Activated naive CD8-positive, alpha-beta T cell treated with anti-CD3 and anti-CD28 coated beads, Interleukin-2, amount 10 ng/mL, durations not matched to agents 7 days and 5 days (primary cell): ENCODE results near the gene PDP2. TPM values are rescaled to one million over a fixed set of nuclear protein-coding genes. Genes with fewer than 3 reads are reported as not detected.

Source experiments
- ATAC-seq: fragments of 150-1000 bp; cut with Tn5 transposase; one replicate; pipeline ENCODE4 v1.10.0; 2021; ENCODE audit warnings: low read depth, moderate library complexity
- POLR2A ChIA-PET: fragments of 350-600 bp; sonication (Branson Sonifier 250); formaldehyde crosslinking; loops from one replicate; lab custom pipeline; 2021; ENCODE audit warnings: antibody characterized with exemption; lab: Charles Lee
- DNase-seq: peaks from one replicate; pipeline ENCODE4 v3.0.0; 2021
- H3K27ac Mint-ChIP-seq: one replicate; pipeline ENCODE4 v1.8.0; 2022; ENCODE audit warnings: mild to moderate bottlenecking, mixed read lengths
- H3K27me3 Mint-ChIP-seq: one replicate; pipeline ENCODE4 v1.8.0; 2022; ENCODE audit warnings: mild to moderate bottlenecking, moderate library complexity, mixed read lengths
- H3K36me3 Mint-ChIP-seq: one replicate; pipeline ENCODE4 v1.8.0; 2021; ENCODE audit warnings: mild to moderate bottlenecking, mixed read lengths
- H3K4me1 Mint-ChIP-seq: one replicate; pipeline ENCODE4 v1.8.0; 2021; ENCODE audit warnings: mixed read lengths
- H3K4me3 Mint-ChIP-seq: one replicate; pipeline ENCODE4 v1.8.0; 2022; ENCODE audit warnings: mild to moderate bottlenecking, moderate library complexity, mixed read lengths
- H3K9me3 Mint-ChIP-seq: one replicate; pipeline ENCODE4 v1.8.0; 2021; ENCODE audit warnings: mixed read lengths
- total RNA-seq, 2 experiments: library from RNA; stranded (reverse); gene quantifications; one replicate each; pipeline ENCODE4 v1.2.3, GENCODE V29; 2021

The PDP2 gene
- total RNA-seq, 2 experiments from 2014 or later = 26.6 TPM

GRCh38 chr16:66914541-66914940, 34.2 kb downstream of the PDP2 start:
- Mint-ChIP-seq H3K9me3 (no peaks in the 10 kb centered on the region), H3K27me3 (peaks cover 19% of the 10 kb centered on the region), H3K4me1 (no peaks in the 10 kb centered on the region), H3K27ac (no peak overlapping the region), H3K4me3 (no peak overlapping the region), H3K36me3 (no peaks in the 10 kb centered on the region)
- POLR2A ChIA-PET = no interaction called here
- DNase-seq (no peak), ATAC-seq (no peak)

- Mint-ChIP-seq H3K27me3 (peaks cover 19% of the 10 kb centered on the region), H3K4me1 (no peaks in the 10 kb centered on the region), H3K9me3 (no peaks in the 10 kb centered on the region), H3K36me3 (no peaks in the 10 kb centered on the region), H3K27ac (no peak overlapping the region), H3K4me3 (no peak overlapping the region)
- DNase-seq (no peak), ATAC-seq (no peak)
- POLR2A ChIA-PET = no interaction called here
Measured at GRCh38 chr16:66915041-66915440, 34.7 kb downstream of the PDP2 start.

GRCh38 chr16:66916518-66916917, 36.2 kb downstream of the PDP2 start:
- POLR2A ChIA-PET = no interaction called here
- no peak for DNase-seq

GRCh38 chr16:66917741-66918140, 37.4 kb downstream of the PDP2 start:
- no peak for DNase-seq
- Mint-ChIP-seq H3K9me3 (no peaks in the 10 kb centered on the region), H3K4me1 (no peaks in the 10 kb centered on the region), H3K27ac (no peak overlapping the region), H3K27me3 (peaks cover 18% of the 10 kb centered on the region), H3K36me3 (no peaks in the 10 kb centered on the region), H3K4me3 (no peak overlapping the region)
- ATAC-seq = no peak
- POLR2A ChIA-PET = no interaction called here

More at GRCh38 chr16:66916518-66916917, 36.2 kb downstream of the PDP2 start:
- H3K4me3 Mint-ChIP-seq = no peak overlapping the region
- H3K4me1 Mint-ChIP-seq = no peaks in the 10 kb centered on the region
- H3K27me3 Mint-ChIP-seq = peaks cover 20% of the 10 kb centered on the region
- H3K27ac Mint-ChIP-seq = no peak overlapping the region
- no peaks in the 10 kb centered on the region for H3K9me3 Mint-ChIP-seq
- no peaks in the 10 kb centered on the region for H3K36me3 Mint-ChIP-seq
- ATAC-seq = no peak

GRCh38 chr16:66918355-66918754, 38.0 kb downstream of the PDP2 start:
- Mint-ChIP-seq H3K27me3 (peaks cover 23% of the 10 kb centered on the region), H3K4me1 (no peaks in the 10 kb centered on the region), H3K36me3 (no peaks in the 10 kb centered on the region), H3K27ac (no peak overlapping the region), H3K4me3 (no peak overlapping the region), H3K9me3 (no peaks in the 10 kb centered on the region)
- POLR2A ChIA-PET = interaction anchor here (0.9 kb wide), 1 partner anchor 19 kb away, joined by 5 read pairs; no protein-coding TSS in a partner anchor
- ATAC-seq (no peak), DNase-seq (no peak)

GRCh38 chr16:66918803-66919568, 38.7 kb downstream of the PDP2 start, which contains the start of gene CDH16:
CDH16 (minus strand) TSS chr16:66918885; CDS start chr16:66918065, 820 bp downstream.
- POLR2A ChIA-PET = interaction anchor here (0.9 to 1.8 kb wide), 2 partner anchors 14 to 18 kb away, joined by 4 to 5 read pairs; partner anchors contain the start of gene CIAO2B
- H3K27ac Mint-ChIP-seq = no peak within 1 kb of the TSS
- H3K36me3 Mint-ChIP-seq = no peaks in the 10 kb centered on the region
- peaks cover 1% of the 10 kb centered on the region for H3K4me1 Mint-ChIP-seq
- H3K4me3 Mint-ChIP-seq = no peak within 1 kb of the TSS
- DNase-seq (no peak), ATAC-seq (no peak)
- no peaks in the 10 kb centered on the region for H3K9me3 Mint-ChIP-seq
- H3K27me3 Mint-ChIP-seq = peaks cover 29% of the 10 kb centered on the region

- H3K9me3 Mint-ChIP-seq = no peaks in the 10 kb centered on the region
- ATAC-seq = no peak
- DNase-seq = no peak
- H3K4me1 Mint-ChIP-seq = peaks cover 3% of the 10 kb centered on the region
- POLR2A ChIA-PET = interaction anchor here (0.5 to 1.8 kb wide), 2 partner anchors 14 to 802 kb away, joined by 4 read pairs; partner anchors contain the start of gene CIAO2B
- no peak overlapping the region for H3K4me3 Mint-ChIP-seq
- no peaks in the 10 kb centered on the region for H3K36me3 Mint-ChIP-seq
- peaks cover 29% of the 10 kb centered on the region for H3K27me3 Mint-ChIP-seq
- H3K27ac Mint-ChIP-seq = no peak overlapping the region
Measured at GRCh38 chr16:66919569-66920298, 39.4 kb downstream of the PDP2 start.

- POLR2A ChIA-PET = interaction anchor here (1.8 kb wide), 1 partner anchor 13 kb away, joined by 4 read pairs; the partner anchor contains the start of gene CIAO2B
- H3K27ac Mint-ChIP-seq = no peak overlapping the region
Measured at GRCh38 chr16:66920299-66920590, 39.9 kb downstream of the PDP2 start.

GRCh38 chr16:66920924-66921680, 40.8 kb downstream of the PDP2 start:
- H3K9me3 Mint-ChIP-seq = no peaks in the 10 kb centered on the region
- no peaks in the 10 kb centered on the region for H3K36me3 Mint-ChIP-seq
- H3K27me3 Mint-ChIP-seq = peaks cover 36% of the 10 kb centered on the region
- peaks cover 9% of the 10 kb centered on the region for H3K4me1 Mint-ChIP-seq
- no peak overlapping the region for H3K27ac Mint-ChIP-seq
- ATAC-seq (no peak), DNase-seq (no peak)
- H3K4me3 Mint-ChIP-seq = no peak overlapping the region
- POLR2A ChIA-PET = interaction anchor here (0.6 to 1.8 kb wide), 2 partner anchors 12 to 222 kb away, joined by 3 to 4 read pairs; partner anchors contain the start of gene CIAO2B

More at GRCh38 chr16:66920299-66920590, 39.9 kb downstream of the PDP2 start:
- Mint-ChIP-seq H3K4me1 (peaks cover 4% of the 10 kb centered on the region), H3K4me3 (no peak overlapping the region), H3K9me3 (no peaks in the 10 kb centered on the region), H3K36me3 (no peaks in the 10 kb centered on the region), H3K27me3 (peaks cover 30% of the 10 kb centered on the region)
- no peak for ATAC-seq
- DNase-seq = no peak

GRCh38 chr16:66921729-66922450, 41.6 kb downstream of the PDP2 start:
- POLR2A ChIA-PET = interaction anchor here (0.6 kb wide), 1 partner anchor 223 kb away, joined by 3 read pairs; no protein-coding TSS in a partner anchor
- no peaks in the 10 kb centered on the region for H3K9me3 Mint-ChIP-seq
- no peaks in the 10 kb centered on the region for H3K36me3 Mint-ChIP-seq
- H3K4me1 Mint-ChIP-seq = peaks cover 9% of the 10 kb centered on the region
- H3K27ac Mint-ChIP-seq = no peak overlapping the region
- DNase-seq = no peak
- peaks cover 36% of the 10 kb centered on the region for H3K27me3 Mint-ChIP-seq
- ATAC-seq = no peak
- no peak overlapping the region for H3K4me3 Mint-ChIP-seq

GRCh38 chr16:66923247-66923731, 43.0 kb downstream of the PDP2 start:
- Mint-ChIP-seq H3K4me1 (peaks cover 13% of the 10 kb centered on the region), H3K9me3 (no peaks in the 10 kb centered on the region), H3K36me3 (no peaks in the 10 kb centered on the region), H3K27me3 (peaks cover 33% of the 10 kb centered on the region), H3K27ac (no peak overlapping the region), H3K4me3 (no peak overlapping the region)
- ATAC-seq = no peak
- DNase-seq = no peak
- POLR2A ChIA-PET = no interaction called here

GRCh38 chr16:66923866-66924265, 43.6 kb downstream of the PDP2 start:
- H3K9me3 Mint-ChIP-seq = no peaks in the 10 kb centered on the region
- DNase-seq = no peak
- H3K27ac Mint-ChIP-seq = no peak overlapping the region
- POLR2A ChIA-PET = no interaction called here
- peaks cover 32% of the 10 kb centered on the region for H3K27me3 Mint-ChIP-seq
- no peak overlapping the region for H3K4me3 Mint-ChIP-seq
- ATAC-seq = no peak
- no peaks in the 10 kb centered on the region for H3K36me3 Mint-ChIP-seq
- peaks cover 16% of the 10 kb centered on the region for H3K4me1 Mint-ChIP-seq
